Skeletal muscle cell (primary cell): Measurements from ENCODE around the gene CYB5R3.
A peak's percentile ranks its signal among the peaks of the same experiment; 100 is the strongest.
"Not testable (repeated sequence)": the region's sequence is repeated elsewhere in the genome, so short reads cannot be mapped to it uniquely, and the experiment has no call there.

Experiments
- DNase-seq: peaks from one replicate; pipeline ENCODE4 v3.0.0-alpha.2; 2010; ENCODE audit warnings: low read depth
- H3K4me3 ChIP-seq: 2 replicates; pipeline ENCODE4 v1.5.1; 2011; ENCODE audit warnings: low read depth, mild to moderate bottlenecking, control low read depth, low read length, moderate library complexity

Gene CYB5R3

GRCh38 chr22:42680648-42681047, 31.5 kb upstream of the CYB5R3 start:
- DNase-seq: peak; percentile 84

GRCh38 chr22:42679691-42680090, 30.5 kb upstream of the CYB5R3 start:
- no peak overlapping the region for H3K4me3 ChIP-seq
- no peak for DNase-seq

More at GRCh38 chr22:42680648-42681047, 31.5 kb upstream of the CYB5R3 start:
- no peak overlapping the region for H3K4me3 ChIP-seq

GRCh38 chr22:42678894-42679293, 29.7 kb upstream of the CYB5R3 start:
- no peak overlapping the region for H3K4me3 ChIP-seq
- no peak for DNase-seq

GRCh38 chr22:42677936-42678335, 28.7 kb upstream of the CYB5R3 start:
- H3K4me3 ChIP-seq: not testable (repeated sequence)

GRCh38 chr22:42676059-42676607, 26.9 kb upstream of the CYB5R3 start:
- peak; percentile 51 for DNase-seq
- H3K4me3 ChIP-seq: no peak overlapping the region

More at GRCh38 chr22:42677936-42678335, 28.7 kb upstream of the CYB5R3 start:
- not testable (repeated sequence) for DNase-seq

- DNase-seq: no peak
- no peak overlapping the region for H3K4me3 ChIP-seq
These were observed 24.8 kb upstream of the CYB5R3 start for GRCh38 chr22:42673898-42674401.

- not testable (repeated sequence) for H3K4me3 ChIP-seq
These were observed 23.9 kb upstream of the CYB5R3 start for GRCh38 chr22:42673071-42673470.

GRCh38 chr22:42670921-42671709, 21.9 kb upstream of the CYB5R3 start:
- no peak for DNase-seq
- no peak overlapping the region for H3K4me3 ChIP-seq

More at GRCh38 chr22:42673071-42673470, 23.9 kb upstream of the CYB5R3 start:
- not testable (repeated sequence) for DNase-seq

GRCh38 chr22:42670046-42670445, 20.9 kb upstream of the CYB5R3 start:
- no peak overlapping the region for H3K4me3 ChIP-seq
- no peak for DNase-seq

GRCh38 chr22:42666393-42666792, 17.2 kb upstream of the CYB5R3 start:
- DNase-seq, H3K4me3 ChIP-seq: not testable (repeated sequence)

GRCh38 chr22:42664976-42665831, 16.0 kb upstream of the CYB5R3 start:
- DNase-seq: no peak
- no peak overlapping the region for H3K4me3 ChIP-seq

GRCh38 chr22:42661985-42662831, 13.0 kb upstream of the CYB5R3 start:
- peak overlapping the region; percentile 61 for H3K4me3 ChIP-seq
- DNase-seq: no peak

- no peak for DNase-seq
- H3K4me3 ChIP-seq: no peak overlapping the region
These were observed 7.4 kb upstream of the CYB5R3 start for GRCh38 chr22:42656578-42656977.

GRCh38 chr22:42655693-42656092, 6.5 kb upstream of the CYB5R3 start:
- H3K4me3 ChIP-seq: no peak overlapping the region
- DNase-seq: no peak

GRCh38 chr22:42654436-42655073, 5.4 kb upstream of the CYB5R3 start:
- no peak overlapping the region for H3K4me3 ChIP-seq
- no peak for DNase-seq

- no peak overlapping the region for H3K4me3 ChIP-seq
- no peak for DNase-seq
These were observed 4.8 kb upstream of the CYB5R3 start for GRCh38 chr22:42653999-42654398.

- no peak for DNase-seq
- H3K4me3 ChIP-seq: no peak overlapping the region
These were observed 1.9 kb upstream of the CYB5R3 start for GRCh38 chr22:42651134-42651533.

- DNase-seq: no peak
- H3K4me3 ChIP-seq: peak overlapping the region; percentile 95
These were observed 585 bp downstream of the CYB5R3 start for GRCh38 chr22:42648368-42649245.
